Central memory CD8-positive, alpha-beta T cell (primary cell): ENCODE data around the gene GPC5.

Experiments
- ATAC-seq: fragments of 150-1000 bp; cut with Tn5 transposase; replicated peaks from 2 replicates; pipeline ENCODE4 v1.10.0; 2022; ENCODE audit warnings: mild to moderate bottlenecking, moderate FRiP score, moderate number of reproducible peaks; ENCODE audit not compliant: poor library complexity, severe bottlenecking; ENCODE audit errors: extremely low read depth
- DNase-seq, 2 donors: peaks; one replicate each; pipeline ENCODE4 v3.0.0; 2021; ENCODE audit warnings: low spot score in 2 of 2
- H3K27ac Mint-ChIP-seq: one replicate; pipeline ENCODE4 v1.8.0; 2022; ENCODE audit warnings: low read depth, mild to moderate bottlenecking, moderate library complexity, mixed read lengths
- H3K27me3 Mint-ChIP-seq: one replicate; pipeline ENCODE4 v1.8.0; 2022; ENCODE audit warnings: mixed read lengths
- H3K36me3 Mint-ChIP-seq: one replicate; pipeline ENCODE4 v1.8.0; 2022; ENCODE audit warnings: mild to moderate bottlenecking, moderate library complexity, mixed read lengths; ENCODE audit not compliant: insufficient read depth
- H3K4me1 Mint-ChIP-seq: one replicate; pipeline ENCODE4 v1.8.0; 2022; ENCODE audit warnings: mixed read lengths
- H3K4me3 Mint-ChIP-seq: one replicate; pipeline ENCODE4 v1.8.0; 2022; ENCODE audit warnings: mild to moderate bottlenecking, moderate library complexity, mixed read lengths
- H3K9me3 Mint-ChIP-seq: one replicate; pipeline ENCODE4 v1.8.0; 2022; ENCODE audit warnings: mixed read lengths

Gene GPC5

GRCh38 chr13:91639330-91639729 lies 240.9 kb downstream of the GPC5 start:
- no peak for DNase-seq
- peaks cover 10% of the 10 kb centered on the region for H3K9me3 Mint-ChIP-seq
- H3K4me1 Mint-ChIP-seq: no peaks in the 10 kb centered on the region
- no peak overlapping the region for H3K27ac Mint-ChIP-seq
- no peaks in the 10 kb centered on the region for H3K27me3 Mint-ChIP-seq
- no peak overlapping the region for H3K4me3 Mint-ChIP-seq
- ATAC-seq: no peak
- H3K36me3 Mint-ChIP-seq: no peaks in the 10 kb centered on the region

GRCh38 chr13:91643394-91643793 lies 245.0 kb downstream of the GPC5 start:
- H3K9me3 Mint-ChIP-seq: peaks cover 5% of the 10 kb centered on the region
- DNase-seq: no peak
- H3K4me1 Mint-ChIP-seq: no peaks in the 10 kb centered on the region
- H3K4me3 Mint-ChIP-seq: no peak overlapping the region
- H3K36me3 Mint-ChIP-seq: no peaks in the 10 kb centered on the region
- H3K27me3 Mint-ChIP-seq: no peaks in the 10 kb centered on the region
- H3K27ac Mint-ChIP-seq: no peak overlapping the region
- no peak for ATAC-seq

- Mint-ChIP-seq H3K27me3 (no peaks in the 10 kb centered on the region), H3K4me1 (no peaks in the 10 kb centered on the region), H3K27ac (no peak overlapping the region), H3K4me3 (no peak overlapping the region), H3K9me3 (peaks cover 16% of the 10 kb centered on the region), H3K36me3 (no peaks in the 10 kb centered on the region)
- DNase-seq (no peak), ATAC-seq (no peak)
Measured at GRCh38 chr13:91644806-91645205, 246.4 kb downstream of the GPC5 start.

- Mint-ChIP-seq H3K27me3 (no peaks in the 10 kb centered on the region), H3K27ac (no peak overlapping the region), H3K4me3 (no peak overlapping the region), H3K4me1 (no peaks in the 10 kb centered on the region), H3K36me3 (no peaks in the 10 kb centered on the region), H3K9me3 (peaks cover 16% of the 10 kb centered on the region)
- no peak for DNase-seq
- no peak for ATAC-seq
Measured at GRCh38 chr13:91647361-91647990, 249.1 kb downstream of the GPC5 start.

- ATAC-seq: no peak
- peaks cover 16% of the 10 kb centered on the region for H3K9me3 Mint-ChIP-seq
Measured at GRCh38 chr13:91648012-91648411, 249.6 kb downstream of the GPC5 start.

DNA sequence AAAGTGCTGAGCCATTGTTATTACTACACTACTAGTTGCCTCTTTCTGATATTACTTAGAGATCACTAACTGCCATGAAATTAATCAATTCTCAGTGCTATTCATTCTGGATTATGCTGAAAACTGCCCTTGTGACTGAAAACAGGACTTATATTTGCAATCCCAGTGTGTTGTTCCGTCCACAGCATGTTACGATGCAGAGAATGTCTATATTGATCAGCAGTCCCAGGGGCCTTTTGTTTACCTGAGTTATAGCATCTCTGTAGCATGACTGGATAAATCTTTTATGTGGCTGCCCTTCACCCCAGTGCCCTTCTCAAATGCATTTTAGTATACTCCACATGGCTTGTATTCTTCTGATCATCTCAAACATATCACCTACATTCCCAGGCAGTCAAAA lies 251.0 kb downstream of the GPC5 start:
- no peaks in the 10 kb centered on the region for H3K36me3 Mint-ChIP-seq
- DNase-seq (no peak), ATAC-seq (no peak)
- no peak overlapping the region for H3K27ac Mint-ChIP-seq
- no peaks in the 10 kb centered on the region for H3K27me3 Mint-ChIP-seq
- no peaks in the 10 kb centered on the region for H3K4me1 Mint-ChIP-seq
- peaks cover 16% of the 10 kb centered on the region for H3K9me3 Mint-ChIP-seq
- no peak overlapping the region for H3K4me3 Mint-ChIP-seq

More at GRCh38 chr13:91648012-91648411, 249.6 kb downstream of the GPC5 start:
- Mint-ChIP-seq H3K36me3 (no peaks in the 10 kb centered on the region), H3K27me3 (no peaks in the 10 kb centered on the region), H3K4me3 (no peak overlapping the region), H3K4me1 (no peaks in the 10 kb centered on the region), H3K27ac (no peak overlapping the region)
- DNase-seq: no peak

DNA sequence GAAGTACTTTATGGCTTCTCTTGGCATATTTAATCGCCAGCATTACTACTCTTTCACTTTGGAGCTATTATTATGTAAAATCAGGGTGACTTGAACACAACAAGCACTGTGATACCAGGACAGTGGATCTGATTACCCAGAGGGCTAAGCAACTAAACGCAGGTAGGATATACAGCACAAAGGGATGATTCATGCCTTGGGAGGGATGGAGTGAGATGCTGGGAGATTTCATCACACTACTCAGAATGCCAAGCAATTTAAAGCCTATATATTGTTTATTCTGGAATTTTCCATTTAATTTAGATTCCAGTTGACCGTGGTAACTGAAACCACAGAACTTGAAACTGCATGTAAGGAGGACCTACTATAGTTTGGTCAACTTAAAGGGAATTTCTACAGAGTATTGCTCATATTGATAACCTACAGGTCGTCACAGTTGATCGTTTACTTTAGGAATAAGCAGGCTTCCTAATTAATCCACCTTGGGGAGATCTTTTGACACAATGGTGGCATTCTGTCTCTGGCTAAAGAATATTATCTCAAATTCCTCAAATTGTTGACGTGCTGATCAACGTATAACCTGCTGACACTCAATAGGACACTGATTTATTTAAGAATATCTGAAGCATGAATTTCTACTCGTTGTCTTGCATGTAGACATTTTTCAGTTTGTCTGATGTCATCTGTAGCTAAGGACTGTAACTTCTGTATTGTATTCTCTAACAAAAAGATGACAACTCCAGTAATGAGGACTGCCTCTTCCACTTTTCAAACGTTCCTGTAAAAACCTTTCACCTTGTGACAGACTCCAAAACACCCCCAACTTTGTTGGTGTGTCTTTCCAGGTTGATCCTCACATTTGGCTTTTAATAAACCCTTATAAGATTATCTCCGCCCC lies 254.2 kb downstream of the GPC5 start:
- Mint-ChIP-seq H3K36me3 (no peaks in the 10 kb centered on the region), H3K4me1 (no peaks in the 10 kb centered on the region), H3K4me3 (no peak overlapping the region), H3K9me3 (peaks cover 19% of the 10 kb centered on the region), H3K27ac (no peak overlapping the region), H3K27me3 (no peaks in the 10 kb centered on the region)
- DNase-seq: no peak
- no peak for ATAC-seq

DNA sequence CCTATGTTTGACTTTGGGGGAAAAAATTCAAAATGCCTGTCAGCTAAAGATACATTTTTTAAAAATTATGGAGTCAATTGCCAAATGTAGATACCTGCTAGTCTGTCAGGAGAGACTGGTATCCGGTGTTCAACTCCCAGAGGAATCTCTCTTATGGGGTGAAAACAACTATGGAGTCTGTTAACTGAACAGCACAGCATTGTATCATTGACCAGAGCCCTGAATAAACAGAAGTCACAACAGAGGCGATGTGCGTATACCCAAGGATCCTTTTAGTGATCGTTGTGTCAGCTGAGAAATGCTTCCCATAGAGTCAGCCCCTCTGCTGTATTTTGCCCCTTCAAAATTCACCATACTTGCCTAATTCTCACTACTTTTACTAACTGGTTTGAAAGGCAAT lies 257.3 kb downstream of the GPC5 start:
- no peaks in the 10 kb centered on the region for H3K36me3 Mint-ChIP-seq
- H3K27ac Mint-ChIP-seq: no peak overlapping the region
- ATAC-seq: no peak
- H3K27me3 Mint-ChIP-seq: no peaks in the 10 kb centered on the region
- no peaks in the 10 kb centered on the region for H3K4me1 Mint-ChIP-seq
- peaks cover 10% of the 10 kb centered on the region for H3K9me3 Mint-ChIP-seq
- no peak for DNase-seq
- no peak overlapping the region for H3K4me3 Mint-ChIP-seq

DNA sequence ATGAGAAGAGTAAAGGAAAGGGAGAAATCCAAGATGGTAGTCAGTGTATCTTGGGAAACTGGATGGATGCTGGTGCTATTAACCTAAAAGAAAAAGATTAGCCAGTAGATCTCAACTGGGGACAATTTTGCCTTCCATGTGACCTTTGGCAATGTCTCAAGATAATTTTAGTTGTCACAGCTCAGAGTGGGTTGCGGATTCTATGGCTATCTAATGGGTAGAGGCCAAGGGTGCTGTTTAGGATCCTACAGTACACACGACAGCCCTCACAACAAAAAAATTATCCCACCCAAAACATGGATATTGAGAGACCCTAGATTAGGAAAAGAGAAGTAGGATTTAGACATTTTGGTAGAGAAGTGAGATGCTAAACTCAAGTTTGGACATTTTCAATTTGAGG lies 258.9 kb downstream of the GPC5 start:
- Mint-ChIP-seq H3K4me1 (no peaks in the 10 kb centered on the region), H3K4me3 (no peak overlapping the region), H3K9me3 (peaks cover 19% of the 10 kb centered on the region), H3K36me3 (no peaks in the 10 kb centered on the region), H3K27me3 (no peaks in the 10 kb centered on the region), H3K27ac (no peak overlapping the region)
- ATAC-seq (no peak), DNase-seq (no peak)

GRCh38 chr13:91659256-91660075 lies 261.0 kb downstream of the GPC5 start:
- no peak for DNase-seq
- ATAC-seq: no peak
- Mint-ChIP-seq H3K4me3 (no peak overlapping the region), H3K27me3 (no peaks in the 10 kb centered on the region), H3K27ac (no peak overlapping the region), H3K36me3 (no peaks in the 10 kb centered on the region), H3K4me1 (no peaks in the 10 kb centered on the region), H3K9me3 (peaks cover 19% of the 10 kb centered on the region)

GRCh38 chr13:91660076-91660415 lies 261.6 kb downstream of the GPC5 start:
- DNase-seq (no peak), ATAC-seq (no peak)
- Mint-ChIP-seq H3K4me3 (no peak overlapping the region), H3K27me3 (no peaks in the 10 kb centered on the region), H3K36me3 (no peaks in the 10 kb centered on the region), H3K27ac (no peak overlapping the region), H3K4me1 (no peaks in the 10 kb centered on the region), H3K9me3 (peaks cover 19% of the 10 kb centered on the region)

GRCh38 chr13:91661692-91662490 lies 263.5 kb downstream of the GPC5 start:
- Mint-ChIP-seq H3K4me1 (no peaks in the 10 kb centered on the region), H3K4me3 (no peak overlapping the region), H3K9me3 (peaks cover 18% of the 10 kb centered on the region), H3K27me3 (no peaks in the 10 kb centered on the region), H3K36me3 (no peaks in the 10 kb centered on the region), H3K27ac (no peak overlapping the region)
- no peak for ATAC-seq
- DNase-seq: no peak
